Panc1 (cell line): ENCODE results near the gene CAST. TPM values are rescaled to one million over a fixed set of nuclear protein-coding genes. Genes with fewer than 3 reads are reported as not detected.

Source experiments
- ATAC-seq: fragments of 200-7000 bp; cut with Tn5 transposase; 2 replicates; pipeline ENCODE4 v1.9.1; 2020; ENCODE audit warnings: mild to moderate bottlenecking, moderate library complexity
- BruUV-seq: library from RNA; stranded (reverse); fragments of 400-500 nt; replicated peaks from 2 replicates; lab custom pipeline; 2021; lab: Mats Ljungman, UMichigan
- CTCF ChIA-PET: fragments of 300-600 bp; sonication (Branson Sonifier 250); formaldehyde crosslinking; loops from one replicate; lab custom pipeline; 2022; ENCODE audit warnings: antibody characterized with exemption; lab: Charles Lee
- POLR2A ChIA-PET: fragments of 300-600 bp; sonication (Branson Sonifier 250); formaldehyde crosslinking; loops from one replicate; lab custom pipeline; 2022; ENCODE audit warnings: antibody characterized with exemption; lab: Charles Lee
- DNase-seq: peaks from one replicate; pipeline ENCODE4 v3.0.0-alpha.2; 2010; ENCODE audit warnings: low read depth, low spot score
- H3K27ac ChIP-seq: 2 replicates; pipeline ENCODE4 v1.5.1; 2011; ENCODE audit warnings: mild to moderate bottlenecking, low read length, inconsistent platforms
- H3K27me3 ChIP-seq: fragments of 200-500 bp; sonication (Bioruptor generic); 2 replicates; pipeline ENCODE4 v1.6.0; 2014; ENCODE audit warnings: low read length, inconsistent platforms; ENCODE audit not compliant: control insufficient read depth, insufficient read depth
- H3K36me3 ChIP-seq: fragments of 200-500 bp; sonication (Bioruptor generic); 2 replicates; pipeline ENCODE4 v1.5.1; 2014; ENCODE audit warnings: inconsistent platforms, mild to moderate bottlenecking, low read length, moderate library complexity; ENCODE audit not compliant: control insufficient read depth, insufficient read depth
- H3K4me1 ChIP-seq: 2 replicates; pipeline ENCODE4 v1.5.1; 2011; ENCODE audit warnings: inconsistent platforms, mild to moderate bottlenecking, low read length, moderate library complexity; ENCODE audit not compliant: control insufficient read depth, insufficient read depth
- H3K4me3 ChIP-seq, 2 experiments: 2 replicates each; pipeline ENCODE4 v1.5.1; 2011 to 2012; ENCODE audit warnings: low read depth in 2 of 2, low read length in 2 of 2, mild to moderate bottlenecking in 2 of 2, inconsistent platforms in 1 of 2, moderate library complexity in 1 of 2
- H3K9me3 ChIP-seq: fragments of 200-500 bp; sonication (Bioruptor generic); 2 replicates; pipeline ENCODE4 v1.5.1; 2014; ENCODE audit warnings: low read depth, mild to moderate bottlenecking, inconsistent platforms, low read length, moderate library complexity; ENCODE audit not compliant: control insufficient read depth, insufficient read depth
- CTCF ChIP-seq: fragments of 450-650 bp; IDR thresholded peaks from 2 replicates; pipeline ENCODE4 v1.5.1; 2017; ENCODE audit warnings: mild to moderate bottlenecking
- POLR2AphosphoS5 ChIP-seq: IDR thresholded peaks from 2 replicates; pipeline ENCODE4 v1.6.1; 2012; ENCODE audit warnings: mild to moderate bottlenecking, low read depth, low read length, moderate library complexity
- SIN3A ChIP-seq: IDR thresholded peaks from 2 replicates; pipeline ENCODE4 v1.6.1; 2012; ENCODE audit warnings: low read depth, mild to moderate bottlenecking, low read length, moderate library complexity, borderline replicate concordance; ENCODE audit not compliant: insufficient read depth
- TCF7L2 ChIP-seq: IDR thresholded peaks from 2 replicates; pipeline ENCODE4 v1.6.1; 2011; ENCODE audit warnings: mild to moderate bottlenecking, low read depth, low read length, inconsistent platforms
- in situ Hi-C: cut with HindIII; loops from 2 replicates; pipeline ENCODE4 v1.10.0; 2016; ENCODE audit warnings: low sequenced_read_pairs, low pct_unique_long_range_greater_than_20kb
- intact Hi-C: fragments of 100-400 bp; cut with micrococcal nuclease; formaldehyde crosslinking; loops from one replicate; pipeline ENCODE4 v1.10.0; 2022; ENCODE audit not compliant: unreplicated experiment
- total RNA-seq: library from RNA; stranded (reverse); gene quantifications from one replicate; pipeline ENCODE4 v1.2.1, GENCODE V29; 2021; ENCODE audit not compliant: unreplicated experiment
- TF ChIP-seq, protein P1 (sequence below), 2 experiments: IDR thresholded peaks; 2 replicates each; pipeline ENCODE4 v1.6.1; 2011 to 2012; ENCODE audit warnings: low read depth in 2 of 2, control low read depth in 1 of 2, low read length in 1 of 2, mild to moderate bottlenecking in 1 of 2, moderate library complexity in 1 of 2; ENCODE audit not compliant: insufficient read depth in 1 of 2

The CAST gene
- total RNA-seq, 1 experiment from 2014 or later = 212 TPM

DNA sequence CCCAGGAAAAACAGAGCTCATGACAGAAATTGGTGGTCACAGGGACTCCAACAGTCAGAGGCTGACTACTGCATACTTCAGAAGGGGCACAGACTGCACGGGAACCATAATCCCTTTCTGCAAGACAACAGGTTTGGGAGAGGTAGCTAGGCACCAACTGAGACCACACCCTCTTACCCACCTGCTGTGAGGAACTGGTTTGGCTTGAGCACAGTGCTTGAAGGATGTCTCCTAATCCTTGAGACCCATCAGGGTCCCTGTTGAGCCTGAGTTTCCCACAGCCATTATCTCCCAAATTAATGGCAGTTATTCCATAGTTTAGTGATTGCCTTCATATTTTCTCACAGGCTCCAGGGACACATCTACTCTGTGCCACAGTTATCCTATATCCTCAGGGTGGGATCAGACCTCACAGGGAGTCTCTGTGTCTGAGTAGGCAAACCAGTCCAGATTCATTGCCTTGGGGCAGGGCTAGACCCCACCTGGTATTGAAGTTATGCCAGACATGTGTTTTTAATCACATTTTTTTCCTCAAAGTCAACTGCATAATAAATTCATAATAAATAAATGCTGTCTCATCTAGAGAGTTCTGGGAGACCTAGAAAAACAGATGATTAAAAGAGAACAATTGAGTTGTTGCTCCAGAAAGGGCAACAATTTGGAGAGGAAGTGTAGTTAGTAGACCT lies 9.3 kb upstream of the CAST start:
- ChIA-PET CTCF (interaction anchor here (0.5 to 0.6 kb wide), 3 partner anchors 10 to 704 kb away, joined by 3 to 5 read pairs (median 5); no protein-coding TSS in a partner anchor), POLR2A (no interaction called here)
- Histone ChIP-seq H3K27ac (no peak overlapping the region), H3K27me3 (no peaks in the 10 kb centered on the region; the same call in 1 of the 2 replicates), H3K4me1 (no peaks in the 10 kb centered on the region; the same call in 1 of the 2 replicates), H3K9me3 (no peaks in the 10 kb centered on the region), H3K36me3 (no peaks in the 10 kb centered on the region), H3K4me3 (no peak overlapping the region)
- no TSS peak for BruUV-seq
- ATAC-seq (no peak), DNase-seq (no peak)
- intact Hi-C loops = no loop called here
- in situ Hi-C loops = no loop called here
- TF ChIP-seq, protein P1, sequence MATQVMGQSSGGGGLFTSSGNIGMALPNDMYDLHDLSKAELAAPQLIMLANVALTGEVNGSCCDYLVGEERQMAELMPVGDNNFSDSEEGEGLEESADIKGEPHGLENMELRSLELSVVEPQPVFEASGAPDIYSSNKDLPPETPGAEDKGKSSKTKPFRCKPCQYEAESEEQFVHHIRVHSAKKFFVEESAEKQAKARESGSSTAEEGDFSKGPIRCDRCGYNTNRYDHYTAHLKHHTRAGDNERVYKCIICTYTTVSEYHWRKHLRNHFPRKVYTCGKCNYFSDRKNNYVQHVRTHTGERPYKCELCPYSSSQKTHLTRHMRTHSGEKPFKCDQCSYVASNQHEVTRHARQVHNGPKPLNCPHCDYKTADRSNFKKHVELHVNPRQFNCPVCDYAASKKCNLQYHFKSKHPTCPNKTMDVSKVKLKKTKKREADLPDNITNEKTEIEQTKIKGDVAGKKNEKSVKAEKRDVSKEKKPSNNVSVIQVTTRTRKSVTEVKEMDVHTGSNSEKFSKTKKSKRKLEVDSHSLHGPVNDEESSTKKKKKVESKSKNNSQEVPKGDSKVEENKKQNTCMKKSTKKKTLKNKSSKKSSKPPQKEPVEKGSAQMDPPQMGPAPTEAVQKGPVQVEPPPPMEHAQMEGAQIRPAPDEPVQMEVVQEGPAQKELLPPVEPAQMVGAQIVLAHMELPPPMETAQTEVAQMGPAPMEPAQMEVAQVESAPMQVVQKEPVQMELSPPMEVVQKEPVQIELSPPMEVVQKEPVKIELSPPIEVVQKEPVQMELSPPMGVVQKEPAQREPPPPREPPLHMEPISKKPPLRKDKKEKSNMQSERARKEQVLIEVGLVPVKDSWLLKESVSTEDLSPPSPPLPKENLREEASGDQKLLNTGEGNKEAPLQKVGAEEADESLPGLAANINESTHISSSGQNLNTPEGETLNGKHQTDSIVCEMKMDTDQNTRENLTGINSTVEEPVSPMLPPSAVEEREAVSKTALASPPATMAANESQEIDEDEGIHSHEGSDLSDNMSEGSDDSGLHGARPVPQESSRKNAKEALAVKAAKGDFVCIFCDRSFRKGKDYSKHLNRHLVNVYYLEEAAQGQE (IDR thresholded peaks at IDR 0.05; ENCODE audit: insufficient read depth in 1 of 2, low read depth in 2 of 2, low read length in 1 of 2) = no peak
- TF ChIP-seq SIN3A (no peak), POLR2AphosphoS5 (no peak), TCF7L2 (no peak), CTCF (no peak)

GRCh38 chr5:96654209-96654608 lies 8.0 kb upstream of the CAST start:
- no peak for ATAC-seq
- ChIA-PET POLR2A (no interaction called here), CTCF (interaction anchor here (0.7 kb wide), 1 partner anchor 123 kb away, joined by 3 read pairs; no protein-coding TSS in a partner anchor)
- no peaks in the 10 kb centered on the region; the same call in 1 of the 2 replicates for H3K4me1 ChIP-seq
- BruUV-seq = no TSS peak
- no peaks in the 10 kb centered on the region for H3K36me3 ChIP-seq
- intact Hi-C loops (no loop called here), in situ Hi-C loops (no loop called here)
- no peak overlapping the region for H3K27ac ChIP-seq
- H3K27me3 ChIP-seq = no peaks in the 10 kb centered on the region; the same call in 1 of the 2 replicates
- DNase-seq = no peak
- no peaks in the 10 kb centered on the region for H3K9me3 ChIP-seq
- no peak for TF ChIP-seq TCF7L2
- no peak for TF ChIP-seq POLR2AphosphoS5
- TF ChIP-seq, protein P1 (IDR thresholded peaks at IDR 0.05; ENCODE audit: insufficient read depth in 1 of 2, low read depth in 2 of 2, low read length in 1 of 2) = no peak
- no peak for TF ChIP-seq CTCF
- TF ChIP-seq SIN3A = no peak
- H3K4me3 ChIP-seq = no peak overlapping the region
